HepG2 (cell line): ENCODE data around the gene HS3ST5. TPM values are rescaled to one million over a fixed set of nuclear protein-coding genes. Genes with fewer than 3 reads are reported as not detected.
A peak's percentile ranks its signal among the peaks of the same experiment; 100 is the strongest.

Experiments used
- GPN1 ChIP-seq: sonication (generic); formaldehyde crosslinking; IDR thresholded peaks from 2 replicates; pipeline ENCODE4 v1.5.1; 2020; ENCODE audit warnings: missing genetic modification reagents, borderline replicate concordance
- HES4 ChIP-seq: sonication (generic); formaldehyde crosslinking; IDR thresholded peaks from 2 replicates; pipeline ENCODE4 v1.9.0; 2021; ENCODE audit warnings: mild to moderate bottlenecking, missing genetic modification reagents, borderline replicate concordance
- HMG20B ChIP-seq: conservative IDR thresholded peaks from 2 replicates; pipeline ENCODE4 v1.6.1; 2016; ENCODE audit warnings: missing genetic modification reagents, missing compliant biosample characterization
- HOMEZ ChIP-seq: IDR thresholded peaks from 2 replicates; pipeline ENCODE4 v1.6.1; 2016; ENCODE audit warnings: low read depth
- JUNB ChIP-seq: sonication (generic); formaldehyde crosslinking; IDR thresholded peaks from 2 replicates; pipeline ENCODE4 v1.8.0; 2022; ENCODE audit warnings: missing genetic modification reagents, mild to moderate bottlenecking, borderline replicate concordance
- MAF1 ChIP-seq: sonication (generic); formaldehyde crosslinking; IDR thresholded peaks from 2 replicates; pipeline ENCODE4 v1.5.0; 2020; ENCODE audit warnings: missing genetic modification reagents, borderline replicate concordance
- MXI1 ChIP-seq: IDR thresholded peaks from 3 replicates; pipeline ENCODE4 v1.6.1; 2012; ENCODE audit warnings: low read depth, low read length, inconsistent platforms, borderline replicate concordance
- NFE2L1 ChIP-seq: sonication (generic); formaldehyde crosslinking; IDR thresholded peaks from 2 replicates; pipeline ENCODE4 v1.4.0; 2020; ENCODE audit warnings: missing genetic modification reagents, mild to moderate bottlenecking, borderline replicate concordance
- PRDM15 ChIP-seq: sonication (generic); formaldehyde crosslinking; IDR thresholded peaks from 2 replicates; pipeline ENCODE4 v1.4.0; 2020; ENCODE audit warnings: missing genetic modification reagents
- RARG ChIP-seq: sonication (generic); formaldehyde crosslinking; IDR thresholded peaks from 2 replicates; pipeline ENCODE4 v1.4.0; 2020; ENCODE audit warnings: low read depth, mild to moderate bottlenecking, missing genetic modification reagents
- SATB2 ChIP-seq: sonication (generic); formaldehyde crosslinking; IDR thresholded peaks from 2 replicates; pipeline ENCODE4 v1.5.0; 2020; ENCODE audit warnings: missing genetic modification reagents
- SMYD3 ChIP-seq: sonication (generic); formaldehyde crosslinking; IDR thresholded peaks from 2 replicates; pipeline ENCODE4 v1.8.1; 2023; ENCODE audit warnings: mild to moderate bottlenecking, missing genetic modification reagents
- ZNF24 ChIP-seq: fragments of 450-650 bp; IDR thresholded peaks from 2 replicates; pipeline ENCODE4 v1.6.1; 2017; ENCODE audit warnings: antibody characterized with exemption, mild to moderate bottlenecking
- ZNF274 ChIP-seq: sonication (generic); formaldehyde crosslinking; IDR thresholded peaks from 2 replicates; pipeline ENCODE4 v1.5.1; 2020; ENCODE audit warnings: mild to moderate bottlenecking, missing genetic modification reagents
- ZNF362 ChIP-seq: sonication (generic); formaldehyde crosslinking; IDR thresholded peaks from 2 replicates; pipeline ENCODE4 v1.4.0; 2020; ENCODE audit warnings: missing genetic modification reagents, mild to moderate bottlenecking, borderline replicate concordance
- ZNF597 ChIP-seq: sonication (generic); formaldehyde crosslinking; IDR thresholded peaks from 2 replicates; pipeline ENCODE4 v1.5.0; 2020; ENCODE audit warnings: missing genetic modification reagents
- ZNF768 ChIP-seq: sonication (generic); formaldehyde crosslinking; IDR thresholded peaks from 2 replicates; pipeline ENCODE4 v1.4.0; 2020; ENCODE audit warnings: missing genetic modification reagents
- ZNF800 ChIP-seq: sonication (generic); formaldehyde crosslinking; IDR thresholded peaks from 2 replicates; pipeline ENCODE4 v1.4.0; 2020; ENCODE audit warnings: missing genetic modification reagents
- ZNF839 ChIP-seq: sonication (generic); formaldehyde crosslinking; IDR thresholded peaks from 2 replicates; pipeline ENCODE4 v1.4.0; 2020; ENCODE audit warnings: missing genetic modification reagents, mild to moderate bottlenecking, borderline replicate concordance
- polyA plus RNA-seq, 8 experiments: library from polyadenylated mRNA; depleted of rRNA in 3 of 8; stranded (reverse) in 7 of 8; unstranded in 1 of 8; fragments of >200 nt; fragmentation: Illumina TruSeq in 4 of 8; extraction: Trizol in 4 of 8; gene quantifications; 2 replicates each; pipeline versions ENCODE4 v1.2.1 to v1.2.3, GENCODE V29; 2011 to 2016; ENCODE audit warnings: low read depth in 4 of 8, missing spikeins in 1 of 8, mixed read lengths in 1 of 8; ENCODE audit not compliant: insufficient read depth in 1 of 8
- total RNA-seq, 5 experiments: library from RNA; depleted of rRNA; stranded (reverse); fragments of >200 nt; fragmentation: Illumina TruSeq; extraction: Trizol; gene quantifications; 2 replicates each; pipeline ENCODE4 v1.2.3, GENCODE V29; 2016; ENCODE audit warnings: low read depth in 1 of 5

The HS3ST5 gene
- total and polyA plus RNA-seq, 2 of the 13 experiments (the other 11 are each of a cell fraction or from before 2014, with no cell fraction given): 1.1 to 1.6 TPM

- TF ChIP-seq HOMEZ (CRISPR knock-in tag): no peak
- no peak; the same call in 1 of the 2 replicates for TF ChIP-seq HES4 (CRISPR knock-in tag)
- TF ChIP-seq ZNF362 (CRISPR knock-in tag): no peak
- no peak for TF ChIP-seq MXI1
- no peak for TF ChIP-seq PRDM15 (CRISPR knock-in tag)
- peak; percentile 96; the same call in 1 of the 2 replicates for TF ChIP-seq ZNF800 (CRISPR knock-in tag)
- no peak for TF ChIP-seq JUNB (CRISPR knock-in tag)
- 0 out of 2 replicates have a peak, but pooled peaks have one; percentile 26 for TF ChIP-seq ZNF768 (CRISPR knock-in tag)
- TF ChIP-seq ZNF274: peak; percentile 26; the same call in 1 of the 2 replicates
- no peak for TF ChIP-seq RARG (CRISPR knock-in tag)
- TF ChIP-seq HMG20B (CRISPR knock-in tag): no peak
- TF ChIP-seq SATB2 (CRISPR knock-in tag): no peak
- TF ChIP-seq ZNF24: no peak
- TF ChIP-seq MAF1 (CRISPR knock-in tag): peak; percentile 23; the same call in 1 of the 2 replicates
- TF ChIP-seq NFE2L1 (CRISPR knock-in tag): no peak
- TF ChIP-seq GPN1 (CRISPR knock-in tag): no peak
- TF ChIP-seq ZNF839 (CRISPR knock-in tag): no peak
- no peak for TF ChIP-seq ZNF597 (CRISPR knock-in tag)
- no peak for TF ChIP-seq SMYD3 (CRISPR knock-in tag)
These were observed at the start of gene HS3ST5 (continued) for GRCh38 chr6:114342826-114343781.
